HL-60 (cell line): ENCODE results near the gene TRDN.

ENCODE experiments used
- CTCF ChIP-seq: IDR thresholded peaks from one replicate; pipeline ENCODE4 v1.5.1; 2011; ENCODE audit warnings: low read length, control low read depth, inconsistent platforms; ENCODE audit not compliant: insufficient read depth
- GABPA ChIP-seq: IDR thresholded peaks from 2 replicates; pipeline ENCODE4 v1.6.1; 2012; ENCODE audit warnings: low read depth

GRCh38 chr6:123211777-123212545 is 424.8 kb downstream of the TRDN start:
- TF ChIP-seq GABPA (no peak), CTCF (no peak)
